GM12892 (cell line): ENCODE measurements around the gene TRIP11.

ENCODE experiments used
- POLR2A ChIP-seq: IDR thresholded peaks from 2 replicates; pipeline ENCODE4 v1.6.1; 2011; ENCODE audit warnings: low read depth, low read length, control low read depth
- POLR2AphosphoS5 ChIP-seq: IDR thresholded peaks from 2 replicates; pipeline ENCODE4 v1.6.1; 2011; ENCODE audit warnings: low read depth, low read length, control low read depth
- TAF1 ChIP-seq: IDR thresholded peaks from 2 replicates; pipeline ENCODE4 v1.6.1; 2011; ENCODE audit warnings: low read depth, mild to moderate bottlenecking, control low read depth, low read length, borderline replicate concordance

- no peak for TF ChIP-seq POLR2AphosphoS5
- no peak for TF ChIP-seq POLR2A
- no peak for TF ChIP-seq TAF1
Observed at GRCh38 chr14:92033906-92034687, 5.8 kb downstream of the TRIP11 start.
